ENCODE measurements around the gene ADGRD2.

ADGRD2 gene

GRCh38 chr9:124426361-124426760 is 23.9 kb upstream of the ADGRD2 start:
- Mint-ChIP-seq H3K27me3 (peaks cover 2% of the 10 kb centered on the region), H3K9me3 (no peaks in the 10 kb centered on the region), H3K27ac (no peak overlapping the region), H3K4me1 (no peaks in the 10 kb centered on the region), H3K36me3 (no peaks in the 10 kb centered on the region), H3K4me3 (no peak overlapping the region)

- H3K9me3 Mint-ChIP-seq: no peaks in the 10 kb centered on the region
Measured at GRCh38 chr9:124427281-124427680, 23.0 kb upstream of the ADGRD2 start.

GRCh38 chr9:124428751-124429529 is 21.3 kb upstream of the ADGRD2 start:
- no peaks in the 10 kb centered on the region for H3K27me3 Mint-ChIP-seq
- H3K4me1 Mint-ChIP-seq: no peaks in the 10 kb centered on the region
- no peaks in the 10 kb centered on the region for H3K9me3 Mint-ChIP-seq
- H3K4me3 Mint-ChIP-seq: no peak overlapping the region
- H3K36me3 Mint-ChIP-seq: no peaks in the 10 kb centered on the region
- no peak overlapping the region for H3K27ac Mint-ChIP-seq

More at GRCh38 chr9:124427281-124427680, 23.0 kb upstream of the ADGRD2 start:
- Mint-ChIP-seq H3K27ac (no peak overlapping the region), H3K27me3 (no peaks in the 10 kb centered on the region), H3K36me3 (no peaks in the 10 kb centered on the region), H3K4me3 (no peak overlapping the region), H3K4me1 (no peaks in the 10 kb centered on the region)

DNA sequence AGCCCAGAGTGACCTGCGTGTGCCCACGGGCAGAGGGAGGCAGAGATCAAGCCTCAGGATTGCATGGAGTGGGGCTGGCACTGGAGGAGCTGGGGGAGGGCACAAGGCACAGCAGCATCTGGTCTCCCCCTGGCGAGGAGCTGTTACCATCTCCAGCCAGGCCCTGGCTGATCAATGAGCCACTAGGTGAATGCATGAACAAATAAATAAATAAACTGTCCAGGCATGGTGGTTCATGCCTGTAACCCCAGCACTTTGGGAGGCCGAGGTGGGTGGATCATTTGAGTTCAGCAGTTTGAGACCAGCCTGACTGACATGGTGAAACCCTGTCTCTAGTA is 20.8 kb upstream of the ADGRD2 start:
- H3K36me3 Mint-ChIP-seq: no peaks in the 10 kb centered on the region
- H3K4me3 Mint-ChIP-seq: no peak overlapping the region
- no peaks in the 10 kb centered on the region for H3K4me1 Mint-ChIP-seq
- H3K27ac Mint-ChIP-seq: no peak overlapping the region
- no peaks in the 10 kb centered on the region for H3K9me3 Mint-ChIP-seq
- no peaks in the 10 kb centered on the region for H3K27me3 Mint-ChIP-seq

DNA sequence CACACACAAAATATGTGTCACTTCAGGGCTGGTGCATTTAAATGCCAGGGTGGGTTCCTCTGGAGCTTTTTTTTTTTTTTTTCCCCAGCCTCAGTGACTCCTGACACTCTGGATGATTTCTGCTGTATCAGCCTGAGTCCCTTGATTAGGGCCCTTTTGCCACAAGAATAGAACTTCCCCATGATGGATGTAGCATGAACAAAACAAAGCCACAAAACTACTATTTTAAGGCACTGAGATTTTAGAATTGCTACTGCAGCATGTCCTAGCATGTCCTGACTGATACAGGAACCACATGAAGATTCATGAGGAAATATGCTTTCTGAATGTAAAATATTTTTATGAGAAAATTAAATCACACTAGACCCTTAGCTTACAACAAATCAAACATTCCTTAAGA is 13.9 kb upstream of the ADGRD2 start:
- Mint-ChIP-seq H3K27ac (no peak overlapping the region), H3K9me3 (no peaks in the 10 kb centered on the region), H3K36me3 (no peaks in the 10 kb centered on the region), H3K4me1 (no peaks in the 10 kb centered on the region), H3K4me3 (no peak overlapping the region), H3K27me3 (peaks cover 9% of the 10 kb centered on the region)

DNA sequence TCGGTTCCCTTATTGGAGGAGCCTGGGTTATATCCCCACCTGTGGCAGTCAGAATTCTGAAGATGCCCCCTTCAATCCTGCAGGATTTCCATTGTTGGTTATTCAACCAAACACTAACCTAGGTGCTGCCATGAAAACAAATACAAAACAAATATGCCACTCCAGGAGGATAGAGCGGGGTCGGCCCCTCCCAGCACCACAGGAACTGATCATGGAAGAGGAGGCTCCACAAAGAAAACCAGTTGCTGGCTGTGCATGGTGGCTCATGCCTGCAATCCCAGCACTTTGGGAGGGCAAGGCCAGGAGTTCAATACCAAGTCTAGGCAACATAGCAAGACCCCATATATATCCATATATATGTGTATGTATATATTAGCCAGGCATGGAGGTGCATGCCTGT is 13.2 kb upstream of the ADGRD2 start:
- peaks cover 12% of the 10 kb centered on the region for H3K27me3 Mint-ChIP-seq
- H3K4me3 Mint-ChIP-seq: no peak overlapping the region
- no peaks in the 10 kb centered on the region for H3K4me1 Mint-ChIP-seq
- no peak overlapping the region for H3K27ac Mint-ChIP-seq
- H3K9me3 Mint-ChIP-seq: no peaks in the 10 kb centered on the region
- H3K36me3 Mint-ChIP-seq: no peaks in the 10 kb centered on the region

GRCh38 chr9:124438091-124438490 is 12.2 kb upstream of the ADGRD2 start:
- no peaks in the 10 kb centered on the region for H3K9me3 Mint-ChIP-seq
- H3K4me1 Mint-ChIP-seq: no peaks in the 10 kb centered on the region
- H3K36me3 Mint-ChIP-seq: no peaks in the 10 kb centered on the region
- peaks cover 12% of the 10 kb centered on the region for H3K27me3 Mint-ChIP-seq
- no peak overlapping the region for H3K27ac Mint-ChIP-seq
- no peak overlapping the region for H3K4me3 Mint-ChIP-seq

GRCh38 chr9:124439086-124439485 is 11.2 kb upstream of the ADGRD2 start:
- Mint-ChIP-seq H3K27me3 (peaks cover 14% of the 10 kb centered on the region), H3K4me3 (no peak overlapping the region), H3K9me3 (no peaks in the 10 kb centered on the region), H3K27ac (no peak overlapping the region), H3K36me3 (peaks cover 1% of the 10 kb centered on the region), H3K4me1 (no peaks in the 10 kb centered on the region)

DNA sequence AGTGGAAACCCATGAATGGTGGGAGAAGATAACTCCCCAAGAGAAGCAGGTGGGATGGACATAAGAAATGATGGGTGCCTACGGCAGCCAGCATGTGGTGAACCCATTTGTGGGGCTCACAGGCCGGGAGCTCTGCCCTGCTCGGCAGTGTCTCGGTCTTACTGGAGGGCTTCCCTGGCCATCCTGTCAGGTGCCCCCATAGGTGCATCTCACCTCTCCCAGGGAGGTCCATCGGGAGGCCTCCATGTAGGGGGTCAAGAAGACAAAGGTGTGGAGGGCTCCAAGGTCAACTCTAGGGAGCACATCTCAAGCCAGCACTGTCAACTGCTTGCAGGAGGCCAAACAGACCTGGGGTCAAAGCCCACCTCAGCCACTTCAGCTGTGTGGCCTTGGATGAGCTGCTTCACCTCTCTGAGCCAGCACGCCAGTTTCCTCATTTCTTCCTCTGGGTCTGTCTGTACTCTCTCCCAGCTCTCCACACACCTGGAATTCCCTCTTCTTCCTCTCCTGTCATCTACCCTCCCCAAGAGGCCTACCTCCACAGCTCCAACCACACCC is 10.5 kb upstream of the ADGRD2 start:
- H3K36me3 Mint-ChIP-seq: peaks cover 1% of the 10 kb centered on the region
- no peak overlapping the region for H3K27ac Mint-ChIP-seq
- no peaks in the 10 kb centered on the region for H3K4me1 Mint-ChIP-seq
- H3K27me3 Mint-ChIP-seq: peaks cover 14% of the 10 kb centered on the region
- H3K4me3 Mint-ChIP-seq: no peak overlapping the region
- no peaks in the 10 kb centered on the region for H3K9me3 Mint-ChIP-seq

GRCh38 chr9:124440786-124441185 is 9.5 kb upstream of the ADGRD2 start:
- Mint-ChIP-seq H3K27ac (no peak overlapping the region), H3K4me1 (no peaks in the 10 kb centered on the region), H3K9me3 (no peaks in the 10 kb centered on the region), H3K27me3 (peaks cover 17% of the 10 kb centered on the region), H3K36me3 (peaks cover 1% of the 10 kb centered on the region), H3K4me3 (no peak overlapping the region)

- Mint-ChIP-seq H3K27ac (no peak overlapping the region), H3K36me3 (peaks cover 1% of the 10 kb centered on the region), H3K4me3 (no peak overlapping the region), H3K4me1 (no peaks in the 10 kb centered on the region), H3K27me3 (peaks cover 17% of the 10 kb centered on the region), H3K9me3 (no peaks in the 10 kb centered on the region)
Measured at GRCh38 chr9:124441291-124441690, 9.0 kb upstream of the ADGRD2 start.

DNA sequence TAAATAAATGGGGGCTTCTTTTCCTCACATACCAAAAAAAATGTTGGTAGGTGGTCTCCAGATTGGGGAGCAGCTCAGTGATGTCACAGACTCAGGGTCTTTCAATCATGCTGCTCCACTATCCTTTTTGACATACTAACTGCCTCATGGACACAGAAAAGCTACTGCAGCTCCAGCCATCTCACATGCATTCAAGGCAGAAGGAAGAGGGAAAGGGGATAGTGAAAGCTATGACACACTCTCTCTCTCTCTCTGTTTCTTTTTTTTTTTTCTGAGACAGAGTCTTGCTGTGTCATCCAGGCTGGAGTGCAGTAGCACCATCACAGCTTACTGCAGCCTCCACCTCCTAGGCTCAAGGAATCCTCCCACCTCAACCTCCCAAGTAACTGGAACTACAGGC is 7.9 kb upstream of the ADGRD2 start:
- peaks cover 1% of the 10 kb centered on the region for H3K36me3 Mint-ChIP-seq
- no peaks in the 10 kb centered on the region for H3K9me3 Mint-ChIP-seq
- H3K4me1 Mint-ChIP-seq: no peaks in the 10 kb centered on the region
- H3K27ac Mint-ChIP-seq: no peak overlapping the region
- no peak overlapping the region for H3K4me3 Mint-ChIP-seq
- peaks cover 20% of the 10 kb centered on the region for H3K27me3 Mint-ChIP-seq

- Mint-ChIP-seq H3K4me1 (no peaks in the 10 kb centered on the region), H3K36me3 (peaks cover 1% of the 10 kb centered on the region), H3K27ac (no peak overlapping the region), H3K9me3 (no peaks in the 10 kb centered on the region), H3K27me3 (peaks cover 20% of the 10 kb centered on the region), H3K4me3 (no peak overlapping the region)
Measured at GRCh38 chr9:124442826-124443225, 7.4 kb upstream of the ADGRD2 start.

DNA sequence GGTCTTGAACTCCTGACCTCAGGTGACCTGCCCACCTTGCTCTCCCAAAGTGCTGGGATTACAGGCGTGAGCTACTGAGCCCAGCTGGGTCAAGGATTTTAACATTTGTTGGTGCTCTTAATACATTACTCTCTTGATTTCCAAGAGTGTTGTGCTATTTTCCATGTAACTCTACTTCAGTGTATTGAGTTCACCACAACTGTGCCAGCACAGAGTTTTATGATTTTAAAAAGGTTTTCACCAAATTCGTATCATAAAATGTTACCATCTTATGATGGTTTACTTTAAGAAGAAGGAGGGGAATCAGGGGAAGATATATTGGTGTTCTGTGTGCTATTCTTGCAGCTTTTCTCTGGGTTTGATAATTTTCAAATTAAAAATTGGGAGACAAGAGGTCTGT is 6.6 kb upstream of the ADGRD2 start:
- Mint-ChIP-seq H3K9me3 (no peaks in the 10 kb centered on the region), H3K4me3 (no peak overlapping the region), H3K27me3 (peaks cover 21% of the 10 kb centered on the region), H3K36me3 (peaks cover 1% of the 10 kb centered on the region), H3K27ac (no peak overlapping the region), H3K4me1 (no peaks in the 10 kb centered on the region)

- Mint-ChIP-seq H3K4me3 (no peak overlapping the region), H3K36me3 (peaks cover 1% of the 10 kb centered on the region), H3K9me3 (no peaks in the 10 kb centered on the region), H3K27ac (no peak overlapping the region), H3K4me1 (no peaks in the 10 kb centered on the region), H3K27me3 (peaks cover 21% of the 10 kb centered on the region)
Measured at GRCh38 chr9:124444166-124444565, 6.1 kb upstream of the ADGRD2 start.

- no peak overlapping the region for H3K27ac Mint-ChIP-seq
- H3K9me3 Mint-ChIP-seq: no peaks in the 10 kb centered on the region
- no peaks in the 10 kb centered on the region for H3K4me1 Mint-ChIP-seq
- peaks cover 19% of the 10 kb centered on the region for H3K27me3 Mint-ChIP-seq
- H3K36me3 Mint-ChIP-seq: peaks cover 1% of the 10 kb centered on the region
- H3K4me3 Mint-ChIP-seq: no peak overlapping the region
Measured at GRCh38 chr9:124447297-124447661, 3.0 kb upstream of the ADGRD2 start.

DNA sequence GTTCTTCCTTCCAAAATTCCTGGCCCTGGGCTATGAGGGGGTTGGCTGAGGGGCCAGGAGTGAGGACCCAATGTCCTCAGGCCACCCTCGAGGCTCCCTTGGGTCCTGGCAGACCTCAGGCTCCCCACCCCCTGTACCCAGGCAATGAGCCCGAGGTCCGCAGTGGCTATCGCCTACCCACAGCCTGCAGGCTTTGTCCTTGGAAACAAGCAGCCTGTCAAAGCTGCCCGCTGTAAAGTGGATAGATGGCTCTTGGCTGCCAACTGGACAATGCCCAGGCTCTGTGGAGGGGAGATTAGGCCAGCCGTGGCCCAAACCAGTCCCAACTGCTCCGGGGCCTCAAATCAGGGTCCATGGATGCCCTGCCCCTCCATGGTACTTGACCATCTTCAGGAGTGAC is 2.2 kb upstream of the ADGRD2 start:
- no peaks in the 10 kb centered on the region for H3K4me1 Mint-ChIP-seq
- H3K36me3 Mint-ChIP-seq: peaks cover 1% of the 10 kb centered on the region
- H3K27me3 Mint-ChIP-seq: peaks cover 22% of the 10 kb centered on the region
- no peak overlapping the region for H3K27ac Mint-ChIP-seq
- no peak overlapping the region for H3K4me3 Mint-ChIP-seq
- H3K9me3 Mint-ChIP-seq: no peaks in the 10 kb centered on the region

All from activated naive CD4-positive, alpha-beta T cell treated with anti-CD3 and anti-CD28 coated beads, Interleukin-2, amount 50 U/mL, for 24 hours (primary cell).